ENCODE data around the gene RNF17. TPM values are rescaled to one million over a fixed set of nuclear protein-coding genes. Genes with fewer than 3 reads are reported as not detected.

Gene RNF17
- total RNA-seq, 1 experiment from 2014 or later = 0.14 TPM

- CTCF ChIA-PET = no interaction called here
- H3K4me1 Mint-ChIP-seq (ENCODE audit: low read depth, unreplicated experiment) = peaks cover 9% of the 10 kb centered on the region
- POLR2A ChIA-PET = no interaction called here
- Histone ChIP-seq H3K4me3 (ENCODE audit: low read depth, low read length) (no peak overlapping the region), H3K9me3 (no peaks in the 10 kb centered on the region), H3K36me3 (ENCODE audit: control insufficient read depth, insufficient read depth, low read length) (peaks cover 1% of the 10 kb centered on the region; the same call in 1 of the 2 replicates), H3K4me1 (no peaks in the 10 kb centered on the region), H3K27me3 (replicated peaks; ENCODE audit: control insufficient read depth, insufficient read depth, low read length) (no peaks in the 10 kb centered on the region)
- H3K36me3 Mint-ChIP-seq (ENCODE audit: insufficient read depth, unreplicated experiment) = peaks cover 53% of the 10 kb centered on the region
- no peaks in the 10 kb centered on the region for H3K27me3 Mint-ChIP-seq (ENCODE audit: insufficient read depth, unreplicated experiment)
- intact Hi-C loops (cut with micrococcal nuclease; ENCODE audit: unreplicated experiment) = no loop called here
- TF ChIP-seq CTCF (IDR thresholded peaks at IDR 0.05; ENCODE audit: insufficient read depth in 1 of 2, low read depth in 1 of 2, low read length in 1 of 2, severe bottlenecking in 1 of 2, unreplicated experiment in 1 of 2) = no peak
- DNase-seq = no peak
- H3K27ac Mint-ChIP-seq (ENCODE audit: unreplicated experiment) = no peak overlapping the region
- no TSS peak for BruUV-seq (replicated peaks)
- no peaks in the 10 kb centered on the region for H3K9me3 Mint-ChIP-seq (ENCODE audit: unreplicated experiment)
- no peak overlapping the region for H3K4me3 Mint-ChIP-seq (ENCODE audit: unreplicated experiment)
These were observed 123.8 kb downstream of the RNF17 start for GRCh38 chr13:24887759-24888158.

- POLR2A ChIA-PET = no interaction called here
- Mint-ChIP-seq H3K27ac (ENCODE audit: unreplicated experiment) (no peak overlapping the region), H3K36me3 (ENCODE audit: insufficient read depth, unreplicated experiment) (peaks cover 53% of the 10 kb centered on the region), H3K27me3 (ENCODE audit: insufficient read depth, unreplicated experiment) (no peaks in the 10 kb centered on the region), H3K9me3 (ENCODE audit: unreplicated experiment) (no peaks in the 10 kb centered on the region), H3K4me3 (ENCODE audit: unreplicated experiment) (no peak overlapping the region), H3K4me1 (ENCODE audit: low read depth, unreplicated experiment) (peaks cover 9% of the 10 kb centered on the region)
- BruUV-seq (replicated peaks) = no TSS peak
- peaks cover 1% of the 10 kb centered on the region; the same call in 1 of the 2 replicates for H3K36me3 ChIP-seq (ENCODE audit: control insufficient read depth, insufficient read depth, low read length)
- CTCF ChIA-PET = no interaction called here
- no peaks in the 10 kb centered on the region for H3K9me3 ChIP-seq
- H3K27me3 ChIP-seq (replicated peaks; ENCODE audit: control insufficient read depth, insufficient read depth, low read length) = no peaks in the 10 kb centered on the region
- no peak for DNase-seq
- no peaks in the 10 kb centered on the region for H3K4me1 ChIP-seq
- no peak for TF ChIP-seq CTCF (IDR thresholded peaks at IDR 0.05; ENCODE audit: insufficient read depth in 1 of 2, low read depth in 1 of 2, low read length in 1 of 2, severe bottlenecking in 1 of 2, unreplicated experiment in 1 of 2)
- intact Hi-C loops (cut with micrococcal nuclease; ENCODE audit: unreplicated experiment) = no loop called here
- H3K4me3 ChIP-seq (ENCODE audit: low read depth, low read length) = no peak overlapping the region
These were observed 124.4 kb downstream of the RNF17 start for GRCh38 chr13:24888291-24888931.

- BruUV-seq (replicated peaks) = no TSS peak
- Histone ChIP-seq H3K9me3 (no peaks in the 10 kb centered on the region), H3K27me3 (replicated peaks; ENCODE audit: control insufficient read depth, insufficient read depth, low read length) (no peaks in the 10 kb centered on the region), H3K4me3 (ENCODE audit: low read depth, low read length) (no peak overlapping the region), H3K36me3 (ENCODE audit: control insufficient read depth, insufficient read depth, low read length) (peaks cover 1% of the 10 kb centered on the region; the same call in 1 of the 2 replicates), H3K4me1 (no peaks in the 10 kb centered on the region)
- no peak for DNase-seq
- H3K36me3 Mint-ChIP-seq (ENCODE audit: insufficient read depth, unreplicated experiment) = peaks cover 51% of the 10 kb centered on the region
- H3K27me3 Mint-ChIP-seq (ENCODE audit: insufficient read depth, unreplicated experiment) = no peaks in the 10 kb centered on the region
- intact Hi-C loops (cut with micrococcal nuclease; ENCODE audit: unreplicated experiment) = no loop called here
- H3K27ac Mint-ChIP-seq (ENCODE audit: unreplicated experiment) = no peak overlapping the region
- no peaks in the 10 kb centered on the region for H3K9me3 Mint-ChIP-seq (ENCODE audit: unreplicated experiment)
- ChIA-PET POLR2A (no interaction called here), CTCF (no interaction called here)
- H3K4me1 Mint-ChIP-seq (ENCODE audit: low read depth, unreplicated experiment) = peaks cover 9% of the 10 kb centered on the region
- H3K4me3 Mint-ChIP-seq (ENCODE audit: unreplicated experiment) = no peak overlapping the region
- no peak for TF ChIP-seq CTCF (IDR thresholded peaks at IDR 0.05; ENCODE audit: insufficient read depth in 1 of 2, low read depth in 1 of 2, low read length in 1 of 2, severe bottlenecking in 1 of 2, unreplicated experiment in 1 of 2)
These were observed 126.3 kb downstream of the RNF17 start for GRCh38 chr13:24890256-24890655.

All from Caco-2 (cell line).